IMR-90 (cell line): Measurements from ENCODE around the gene ROBO2. TPM values are rescaled to one million over a fixed set of nuclear protein-coding genes. Genes with fewer than 3 reads are reported as not detected.

Source experiments
- ATAC-seq: fragments of 200-7000 bp; cut with Tn5 transposase; 2 replicates; pipeline ENCODE4 v1.9.1; 2020; ENCODE audit warnings: low read depth, mild to moderate bottlenecking, moderate library complexity
- BruUV-seq: library from RNA; stranded (reverse); fragments of 400-500 nt; replicated peaks from 2 replicates; lab custom pipeline; 2021; lab: Mats Ljungman, UMichigan
- CTCF ChIA-PET: fragments of 300-600 bp; formaldehyde crosslinking; extraction: SDS; loops from one replicate; lab custom pipeline; 2021; ENCODE audit warnings: antibody characterized with exemption; lab: Yijun Ruan, JAX
- POLR2A ChIA-PET: fragments of 300-600 bp; sonication (Branson Sonifier 250); formaldehyde crosslinking; loops from one replicate; lab custom pipeline; 2022; ENCODE audit warnings: antibody characterized with exemption; ENCODE audit not compliant: unreplicated experiment; lab: Charles Lee
- DNase-seq: peaks from one replicate; pipeline ENCODE4 v3.0.0; 2013
- H2AFZ ChIP-seq: replicated peaks from 2 replicates; pipeline ENCODE3; 2013; ENCODE audit warnings: low read length, mild to moderate bottlenecking; ENCODE audit not compliant: poor library complexity
- H2AK5ac ChIP-seq: 2 replicates; pipeline ENCODE4 v1.6.1; 2013; ENCODE audit warnings: low read depth, low read length, inconsistent platforms
- H2AK9ac ChIP-seq: replicated peaks from 2 replicates; pipeline ENCODE3; 2013; ENCODE audit warnings: mild to moderate bottlenecking, low read depth, low read length, moderate library complexity; ENCODE audit not compliant: poor library complexity
- H2BK120ac ChIP-seq: 2 replicates; pipeline ENCODE4 v1.6.1; 2013; ENCODE audit warnings: low read depth, low read length, inconsistent platforms
- H2BK15ac ChIP-seq: 3 replicates; pipeline ENCODE4 v1.6.1; 2013; ENCODE audit warnings: low read depth, low read length, inconsistent platforms
- H2BK20ac ChIP-seq: 2 replicates; pipeline ENCODE4 v1.6.1; 2013; ENCODE audit warnings: low read depth, mild to moderate bottlenecking, inconsistent platforms, low read length, moderate library complexity
- H2BK5ac ChIP-seq: 2 replicates; pipeline ENCODE4 v1.6.1; 2013; ENCODE audit warnings: mild to moderate bottlenecking, low read depth, low read length, inconsistent platforms; ENCODE audit not compliant: poor library complexity, severe bottlenecking
- H3K14ac ChIP-seq: replicated peaks from 2 replicates; pipeline ENCODE4 v1.6.1; 2013; ENCODE audit warnings: low read depth, low read length, inconsistent platforms
- H3K18ac ChIP-seq: 2 replicates; pipeline ENCODE4 v1.6.1; 2013; ENCODE audit warnings: low read depth, low read length, control low read depth
- H3K23ac ChIP-seq: 2 replicates; pipeline ENCODE4 v1.6.1; 2013; ENCODE audit warnings: low read depth, low read length, inconsistent platforms
- H3K27ac ChIP-seq: 2 replicates; pipeline ENCODE4 v1.5.1; 2013; ENCODE audit warnings: mild to moderate bottlenecking, control low read depth, low read length; ENCODE audit not compliant: insufficient read depth
- H3K27me3 ChIP-seq: 2 replicates; pipeline ENCODE4 v1.6.1; 2013; ENCODE audit warnings: low read length; ENCODE audit not compliant: control insufficient read depth, insufficient read depth
- H3K36me3 ChIP-seq: 2 replicates; pipeline ENCODE4 v1.6.1; 2013; ENCODE audit warnings: low read length, mixed read lengths; ENCODE audit not compliant: control insufficient read depth, insufficient read depth
- H3K4ac ChIP-seq: 2 replicates; pipeline ENCODE4 v1.6.1; 2013; ENCODE audit warnings: low read depth, low read length, inconsistent platforms
- H3K4me1 ChIP-seq: 2 replicates; pipeline ENCODE4 v1.6.1; 2013; ENCODE audit warnings: low read length, mixed read lengths; ENCODE audit not compliant: control insufficient read depth, insufficient read depth
- H3K4me2 ChIP-seq: 2 replicates; pipeline ENCODE4 v1.6.1; 2013; ENCODE audit warnings: low read depth, mild to moderate bottlenecking, control low read depth, low read length, moderate library complexity
- H3K4me3 ChIP-seq: 2 replicates; pipeline ENCODE4 v1.5.1; 2013; ENCODE audit warnings: low read depth, mild to moderate bottlenecking, control low read depth, low read length, moderate library complexity; ENCODE audit not compliant: insufficient read depth
- H3K56ac ChIP-seq: 2 replicates; pipeline ENCODE4 v1.6.1; 2013; ENCODE audit warnings: low read length, inconsistent platforms; ENCODE audit not compliant: insufficient read depth; ENCODE audit errors: extremely low read depth
- H3K79me1 ChIP-seq, 2 experiments: 2 replicates each; pipeline ENCODE4 v1.6.1; 2013; ENCODE audit warnings: low read length in 2 of 2, inconsistent platforms in 1 of 2, low read depth in 1 of 2
- H3K9ac ChIP-seq: 2 replicates; pipeline ENCODE4 v1.6.1; 2013; ENCODE audit warnings: low read depth, low read length, control low read depth
- H3K9me1 ChIP-seq: 2 replicates; pipeline ENCODE4 v1.6.1; 2013; ENCODE audit warnings: low read length, inconsistent platforms; ENCODE audit not compliant: insufficient read depth
- H3K9me3 ChIP-seq: 2 replicates; pipeline ENCODE4 v1.6.1; 2013; ENCODE audit warnings: low read length; ENCODE audit not compliant: control insufficient read depth, insufficient read depth
- H4K20me1 ChIP-seq: 2 replicates; pipeline ENCODE4 v1.6.1; 2013; ENCODE audit warnings: low read length, inconsistent platforms; ENCODE audit not compliant: insufficient read depth
- H4K5ac ChIP-seq: 2 replicates; pipeline ENCODE4 v1.6.1; 2013; ENCODE audit warnings: mild to moderate bottlenecking, low read depth, low read length, control low read depth
- H4K8ac ChIP-seq, 2 experiments: 2 replicates each; pipeline ENCODE4 v1.6.1; 2013; ENCODE audit warnings: low read depth in 2 of 2, low read length in 2 of 2, control low read depth in 1 of 2, inconsistent platforms in 1 of 2
- H4K91ac ChIP-seq: 2 replicates; pipeline ENCODE4 v1.6.1; 2013; ENCODE audit warnings: low read depth, low read length, inconsistent platforms; ENCODE audit not compliant: insufficient read depth
- BHLHE40 ChIP-seq: fragments of 150-350 bp; IDR thresholded peaks from 2 replicates; pipeline ENCODE4 v1.6.1; 2016; ENCODE audit warnings: mild to moderate bottlenecking, low read depth, low read length
- CEBPB ChIP-seq: IDR thresholded peaks from 2 replicates; pipeline ENCODE4 v1.6.1; 2012; ENCODE audit warnings: low read depth, low read length, improper control_type of control experiment
- CHD1 ChIP-seq: IDR thresholded peaks from 2 replicates; pipeline ENCODE4 v1.6.1; 2012; ENCODE audit warnings: low read depth, low read length, improper control_type of control experiment
- FOS ChIP-seq: fragments of 150-350 bp; IDR thresholded peaks from 2 replicates; pipeline ENCODE4 v1.6.1; 2016; ENCODE audit warnings: low read depth, low read length
- MAFK ChIP-seq: IDR thresholded peaks from 2 replicates; pipeline ENCODE4 v1.6.1; 2012; ENCODE audit warnings: low read depth, low read length, improper control_type of control experiment
- MAZ ChIP-seq: IDR thresholded peaks from 2 replicates; pipeline ENCODE4 v1.6.1; 2012; ENCODE audit warnings: low read depth, mild to moderate bottlenecking, low read length, improper control_type of control experiment, moderate library complexity, borderline replicate concordance
- MXI1 ChIP-seq: IDR thresholded peaks from 2 replicates; pipeline ENCODE4 v1.6.1; 2012; ENCODE audit warnings: low read depth, mild to moderate bottlenecking, low read length, moderate library complexity, borderline replicate concordance
- NFE2L2 ChIP-seq: fragments of 150-350 bp; IDR thresholded peaks from 2 replicates; pipeline ENCODE4 v1.6.1; 2016; ENCODE audit warnings: low read depth, mild to moderate bottlenecking, low read length
- POLR2A ChIP-seq: IDR thresholded peaks from 2 replicates; pipeline ENCODE4 v1.6.1; 2012; ENCODE audit warnings: mild to moderate bottlenecking, low read depth, low read length
- RAD21 ChIP-seq: IDR thresholded peaks from 2 replicates; pipeline ENCODE4 v1.6.1; 2012; ENCODE audit warnings: low read length, improper control_type of control experiment
- RCOR1 ChIP-seq: IDR thresholded peaks from 2 replicates; pipeline ENCODE4 v1.6.1; 2012; ENCODE audit warnings: mild to moderate bottlenecking, low read length, improper control_type of control experiment; ENCODE audit not compliant: insufficient replicate concordance
- RFX5 ChIP-seq: IDR thresholded peaks from 2 replicates; pipeline ENCODE4 v1.8.0; 2012; ENCODE audit warnings: low read depth, mild to moderate bottlenecking, low read length, moderate library complexity
- SMC3 ChIP-seq: fragments of 150-350 bp; IDR thresholded peaks from 2 replicates; pipeline ENCODE4 v1.6.1; 2016; ENCODE audit warnings: low read depth, mild to moderate bottlenecking, antibody characterized with exemption, low read length, moderate library complexity
- WGBS, 2 experiments: methylation state at CpG; one replicate each; pipeline versions ENCODE4 v1.1.5 to v1.1.7; 2013; ENCODE audit warnings: missing lambda C conversion rate in 2 of 2; ENCODE audit not compliant: insufficient read length in 1 of 2; ENCODE audit errors: extremely low coverage in 2 of 2; 5-methylcytosine and 5-hydroxymethylcytosine counted together
- dilution Hi-C: fragments of 300-500 bp; cut with HindIII; formaldehyde crosslinking; loops from one replicate; pipeline ENCODE4 v1.14.3; 2018; ENCODE audit warnings: low sequenced_read_pairs; ENCODE audit not compliant: unreplicated experiment
- in situ Hi-C: fragments of 300-500 bp; cut with MboI; formaldehyde crosslinking; loops from 3 replicates; pipeline ENCODE4 v1.14.3; 2019; ENCODE audit warnings: low sequenced_read_pairs, inconsistent platforms, mixed read lengths
- intact Hi-C: fragments of 100-400 bp; cut with micrococcal nuclease; formaldehyde crosslinking; loops from 2 replicates; pipeline ENCODE4 v1.10.0; 2022
- polyA plus RNA-seq, 3 experiments: library from polyadenylated mRNA; depleted of rRNA; stranded (reverse); fragments of >200 nt; gene quantifications; 2 replicates each; pipeline ENCODE4 v1.2.3, GENCODE V29; 2012; ENCODE audit warnings: low replicate concordance in 1 of 3
- total RNA-seq: library from RNA; depleted of rRNA; stranded (reverse); fragments of >200 nt; gene quantifications from 2 replicates; pipeline ENCODE4 v1.2.3, GENCODE V29; 2012
- TF ChIP-seq, protein P1 (sequence below): conservative IDR thresholded peaks from 2 replicates; pipeline ENCODE4 v1.5.1; 2012; ENCODE audit warnings: mild to moderate bottlenecking, low read depth, low read length, improper control_type of control experiment
- TF ChIP-seq, protein P2 (sequence below): fragments of 150-350 bp; IDR thresholded peaks from 2 replicates; pipeline ENCODE4 v1.6.1; 2017; ENCODE audit warnings: mild to moderate bottlenecking, antibody characterized with exemption, low read length, low read depth
- TF ChIP-seq, protein P3 (sequence below): fragments of 150-350 bp; IDR thresholded peaks from 2 replicates; pipeline ENCODE4 v1.6.1; 2016; ENCODE audit warnings: low read depth, mild to moderate bottlenecking, low read length, moderate library complexity, borderline replicate concordance

The ROBO2 gene
- total and polyA plus RNA-seq, 2 of the 4 experiments (the other 2 are of a cell fraction), result 9.3 to 14.5 TPM

DNA sequence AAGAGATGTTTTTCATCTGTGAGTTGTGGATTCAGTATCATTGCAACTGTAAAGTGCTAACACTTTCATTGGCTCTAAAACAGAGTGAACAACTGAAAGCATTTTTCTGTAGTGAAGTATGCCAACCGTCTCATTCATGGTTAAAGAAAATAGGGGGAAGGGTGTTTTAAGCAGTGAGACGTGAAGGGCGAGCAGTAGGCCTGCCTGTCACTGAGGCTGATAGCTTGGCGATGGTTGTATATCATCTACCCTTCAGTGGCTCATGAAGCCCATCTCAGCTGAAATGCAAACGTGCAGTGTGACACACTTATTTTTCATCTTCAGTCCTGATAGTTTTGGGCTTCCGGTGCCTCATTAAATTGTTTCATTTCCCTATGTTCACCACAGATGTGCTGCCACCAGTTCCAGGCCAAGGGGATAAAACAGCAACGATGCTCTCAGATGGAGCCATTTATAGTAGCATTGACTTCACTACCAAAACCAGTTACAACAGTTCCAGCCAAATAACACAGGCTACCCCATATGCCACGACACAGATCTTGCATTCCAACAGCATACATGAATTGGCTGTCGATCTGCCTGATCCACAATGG lies 562.0 kb downstream of the ROBO2 start:
- dilution Hi-C loops, result no loop called here
- CTCF ChIA-PET, result interaction anchor here (1.4 kb wide), 1 partner anchor 17 kb away, joined by 4 read pairs; no protein-coding TSS in a partner anchor
- H4K5ac ChIP-seq, result no peak overlapping the region

More for the DNA sequence above, 562.0 kb downstream of the ROBO2 start:
- Histone ChIP-seq H4K91ac (no peak overlapping the region), H3K9ac (no peak overlapping the region), H3K4me1 (no peaks in the 10 kb centered on the region), H3K27ac (no peak overlapping the region), H3K4me3 (no peak overlapping the region), H2BK120ac (no peak overlapping the region), H4K8ac (no peak overlapping the region), H2BK20ac (no peak overlapping the region), H3K9me1 (no peaks in the 10 kb centered on the region), H3K4ac (no peak overlapping the region), H2BK15ac (no peak overlapping the region), H3K79me1 (no peaks in the 10 kb centered on the region), H4K20me1 (no peaks in the 10 kb centered on the region), H3K4me2 (no peak overlapping the region), H2AFZ (no peak overlapping the region), H3K23ac (no peak overlapping the region), H3K18ac (no peak overlapping the region), H3K56ac (no peak overlapping the region), H2AK9ac (no peak overlapping the region), H3K14ac (no peak overlapping the region), H2AK5ac (no peak overlapping the region), H2BK5ac (no peak overlapping the region), H3K9me3 (peaks cover 4% of the 10 kb centered on the region; the same call in 1 of the 2 replicates), H3K27me3 (no peaks in the 10 kb centered on the region), H3K36me3 (no peaks in the 10 kb centered on the region)
- no peak for ATAC-seq
- BruUV-seq, result no TSS peak
- DNase-seq, result no peak
- WGBS, 2 experiments, result no CpG with 5 or more reads among the region's 9 CpGs
- TF ChIP-seq MAFK (no peak), NFE2L2 (no peak), MXI1 (no peak), CEBPB (no peak), CHD1 (no peak), MAZ (no peak), BHLHE40 (no peak), POLR2A (no peak), FOS (no peak), RFX5 (no peak), RAD21 (no peak), RCOR1 (no peak), SMC3 (no peak)
- TF ChIP-seq, protein P1, sequence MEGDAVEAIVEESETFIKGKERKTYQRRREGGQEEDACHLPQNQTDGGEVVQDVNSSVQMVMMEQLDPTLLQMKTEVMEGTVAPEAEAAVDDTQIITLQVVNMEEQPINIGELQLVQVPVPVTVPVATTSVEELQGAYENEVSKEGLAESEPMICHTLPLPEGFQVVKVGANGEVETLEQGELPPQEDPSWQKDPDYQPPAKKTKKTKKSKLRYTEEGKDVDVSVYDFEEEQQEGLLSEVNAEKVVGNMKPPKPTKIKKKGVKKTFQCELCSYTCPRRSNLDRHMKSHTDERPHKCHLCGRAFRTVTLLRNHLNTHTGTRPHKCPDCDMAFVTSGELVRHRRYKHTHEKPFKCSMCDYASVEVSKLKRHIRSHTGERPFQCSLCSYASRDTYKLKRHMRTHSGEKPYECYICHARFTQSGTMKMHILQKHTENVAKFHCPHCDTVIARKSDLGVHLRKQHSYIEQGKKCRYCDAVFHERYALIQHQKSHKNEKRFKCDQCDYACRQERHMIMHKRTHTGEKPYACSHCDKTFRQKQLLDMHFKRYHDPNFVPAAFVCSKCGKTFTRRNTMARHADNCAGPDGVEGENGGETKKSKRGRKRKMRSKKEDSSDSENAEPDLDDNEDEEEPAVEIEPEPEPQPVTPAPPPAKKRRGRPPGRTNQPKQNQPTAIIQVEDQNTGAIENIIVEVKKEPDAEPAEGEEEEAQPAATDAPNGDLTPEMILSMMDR, result no peak
- TF ChIP-seq, protein P2, sequence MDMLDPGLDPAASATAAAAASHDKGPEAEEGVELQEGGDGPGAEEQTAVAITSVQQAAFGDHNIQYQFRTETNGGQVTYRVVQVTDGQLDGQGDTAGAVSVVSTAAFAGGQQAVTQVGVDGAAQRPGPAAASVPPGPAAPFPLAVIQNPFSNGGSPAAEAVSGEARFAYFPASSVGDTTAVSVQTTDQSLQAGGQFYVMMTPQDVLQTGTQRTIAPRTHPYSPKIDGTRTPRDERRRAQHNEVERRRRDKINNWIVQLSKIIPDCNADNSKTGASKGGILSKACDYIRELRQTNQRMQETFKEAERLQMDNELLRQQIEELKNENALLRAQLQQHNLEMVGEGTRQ, result no peak
- TF ChIP-seq, protein P3, sequence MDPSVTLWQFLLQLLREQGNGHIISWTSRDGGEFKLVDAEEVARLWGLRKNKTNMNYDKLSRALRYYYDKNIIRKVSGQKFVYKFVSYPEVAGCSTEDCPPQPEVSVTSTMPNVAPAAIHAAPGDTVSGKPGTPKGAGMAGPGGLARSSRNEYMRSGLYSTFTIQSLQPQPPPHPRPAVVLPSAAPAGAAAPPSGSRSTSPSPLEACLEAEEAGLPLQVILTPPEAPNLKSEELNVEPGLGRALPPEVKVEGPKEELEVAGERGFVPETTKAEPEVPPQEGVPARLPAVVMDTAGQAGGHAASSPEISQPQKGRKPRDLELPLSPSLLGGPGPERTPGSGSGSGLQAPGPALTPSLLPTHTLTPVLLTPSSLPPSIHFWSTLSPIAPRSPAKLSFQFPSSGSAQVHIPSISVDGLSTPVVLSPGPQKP, result no peak
- intact Hi-C loops, result no loop called here
- POLR2A ChIA-PET, result no interaction called here
- in situ Hi-C loops, result no loop called here
